ENCODE measurements around the gene LTBP2.

DNA sequence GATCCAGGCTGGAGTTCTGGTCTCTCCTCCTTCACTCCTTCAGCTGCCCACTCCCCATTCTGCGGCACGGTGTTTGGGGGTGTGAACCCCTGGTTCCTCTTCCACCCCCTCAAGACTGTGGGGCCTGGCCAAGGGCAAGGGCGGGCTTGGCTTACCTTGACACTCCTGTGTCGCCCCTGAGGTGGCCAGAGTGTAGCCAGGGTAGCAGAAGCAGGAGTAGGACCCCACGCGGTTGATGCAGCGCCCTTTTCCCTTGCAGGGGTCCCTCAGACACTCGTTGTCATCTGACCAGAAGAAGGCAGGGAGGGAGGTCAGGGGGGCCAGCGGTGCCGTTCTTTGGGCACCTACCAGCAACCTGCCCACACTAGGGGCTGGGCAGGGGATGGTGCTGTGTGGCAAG lies 90.3 kb downstream of the LTBP2 start:
- TF ChIP-seq TAF1 (IDR thresholded peaks at IDR 0.05; ENCODE audit: low read depth): no peak
- no peak for TF ChIP-seq FOXM1 (IDR thresholded peaks at IDR 0.05; ENCODE audit: borderline replicate concordance, low read depth)
- TF ChIP-seq, protein P1, sequence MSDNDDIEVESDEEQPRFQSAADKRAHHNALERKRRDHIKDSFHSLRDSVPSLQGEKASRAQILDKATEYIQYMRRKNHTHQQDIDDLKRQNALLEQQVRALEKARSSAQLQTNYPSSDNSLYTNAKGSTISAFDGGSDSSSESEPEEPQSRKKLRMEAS (IDR thresholded peaks at IDR 0.05): no peak
- no peak for TF ChIP-seq CEBPB (IDR thresholded peaks at IDR 0.05)
- no peak for TF ChIP-seq NFIC (IDR thresholded peaks at IDR 0.05)
- TF ChIP-seq, protein P2, sequence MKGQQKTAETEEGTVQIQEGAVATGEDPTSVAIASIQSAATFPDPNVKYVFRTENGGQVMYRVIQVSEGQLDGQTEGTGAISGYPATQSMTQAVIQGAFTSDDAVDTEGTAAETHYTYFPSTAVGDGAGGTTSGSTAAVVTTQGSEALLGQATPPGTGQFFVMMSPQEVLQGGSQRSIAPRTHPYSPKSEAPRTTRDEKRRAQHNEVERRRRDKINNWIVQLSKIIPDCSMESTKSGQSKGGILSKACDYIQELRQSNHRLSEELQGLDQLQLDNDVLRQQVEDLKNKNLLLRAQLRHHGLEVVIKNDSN (IDR thresholded peaks at IDR 0.05): no peak
- no peak for TF ChIP-seq EP300 (IDR thresholded peaks at IDR 0.05; ENCODE audit: borderline replicate concordance)
- no peak for TF ChIP-seq REST (IDR thresholded peaks at IDR 0.05; ENCODE audit: low read depth)
- no peak for TF ChIP-seq RAD21 (IDR thresholded peaks at IDR 0.05; ENCODE audit: low read depth)
- TF ChIP-seq ZBTB7A (IDR thresholded peaks at IDR 0.05; ENCODE audit: low read depth): no peak
